HEK293 (cell line): ENCODE measurements around the gene SCN5A.
"Not testable (repeated sequence)": the region's sequence is repeated elsewhere in the genome, so short reads cannot be mapped to it uniquely, and the experiment has no call there.

Experiments used
- CTCF ChIA-PET: fragments of 350-600 bp; formaldehyde crosslinking; extraction: SDS; loops from one replicate; lab custom pipeline; 2021; ENCODE audit warnings: antibody characterized with exemption; lab: Yijun Ruan, JAX
- POLR2A ChIA-PET: fragments of 300-600 bp; formaldehyde crosslinking; extraction: SDS; loops from one replicate; lab custom pipeline; 2020; ENCODE audit warnings: antibody characterized with exemption, inconsistent platforms; lab: Yijun Ruan, JAX
- H3K27ac ChIP-seq: fragments of 200-500 bp; sonication (Bioruptor generic); 2 replicates; pipeline ENCODE4 v1.5.1; 2014; ENCODE audit warnings: low read depth, low read length, control low read depth, inconsistent platforms; ENCODE audit errors: extremely low read depth
- H3K36me3 ChIP-seq, 2 experiments: fragments of 200-500 bp in 1 of 2; sonication (Bioruptor generic) in 1 of 2; 1 replicate in 1 of 2; 2 replicates in 1 of 2; pipeline ENCODE4 v1.5.1; 2014 to 2017; ENCODE audit warnings: inconsistent platforms in 2 of 2, low read length in 2 of 2; ENCODE audit not compliant: control insufficient read depth in 2 of 2, insufficient read depth in 1 of 2
- H3K4me1 ChIP-seq: fragments of 200-500 bp; sonication (Bioruptor generic); 2 replicates; pipeline ENCODE4 v1.5.1; 2014; ENCODE audit warnings: mild to moderate bottlenecking, low read length, inconsistent platforms; ENCODE audit not compliant: control insufficient read depth, insufficient read depth
- H3K4me3 ChIP-seq: 2 replicates; pipeline ENCODE4 v1.5.1; 2011; ENCODE audit warnings: low read depth, mild to moderate bottlenecking, control low read depth, low read length, moderate library complexity
- H3K9me3 ChIP-seq: fragments of 200-500 bp; sonication (Bioruptor generic); 2 replicates; pipeline ENCODE4 v1.5.1; 2014; ENCODE audit warnings: low read depth, low read length, inconsistent platforms; ENCODE audit not compliant: control insufficient read depth, insufficient read depth
- KLF1 ChIP-seq: fragments of 450-650 bp; formaldehyde crosslinking; IDR thresholded peaks from 2 replicates; pipeline ENCODE4 v1.5.1; 2016; ENCODE audit warnings: missing biosample characterization, missing genetic modification characterization
- MEIS1 ChIP-seq: sonication (generic); formaldehyde crosslinking; IDR thresholded peaks from 2 replicates; pipeline ENCODE4 v1.8.1; 2022; ENCODE audit warnings: missing genetic modification reagents, mild to moderate bottlenecking, borderline replicate concordance
- REST ChIP-seq: fragments of 450-650 bp; formaldehyde crosslinking; IDR thresholded peaks from 2 replicates; pipeline ENCODE4 v1.5.1; 2016; ENCODE audit warnings: missing biosample characterization, missing genetic modification characterization
- YY1 ChIP-seq: fragments of 450-650 bp; formaldehyde crosslinking; IDR thresholded peaks from 2 replicates; pipeline ENCODE4 v1.5.1; 2018; ENCODE audit warnings: missing biosample characterization, missing genetic modification characterization
- ZBTB1 ChIP-seq: fragments of 450-650 bp; formaldehyde crosslinking; IDR thresholded peaks from 2 replicates; pipeline ENCODE4 v1.5.1; 2016; ENCODE audit warnings: missing biosample characterization, missing genetic modification characterization
- ZNF214 ChIP-seq: fragments of 450-650 bp; formaldehyde crosslinking; IDR thresholded peaks from 2 replicates; pipeline ENCODE4 v1.5.1; 2017; ENCODE audit warnings: missing biosample characterization, mild to moderate bottlenecking, missing genetic modification characterization, borderline replicate concordance
- ZNF274 ChIP-seq, 2 experiments: fragments of 200-500 bp in 1 of 2; fragments of 450-650 bp in 1 of 2; sonication (Bioruptor generic) in 1 of 2; formaldehyde crosslinking in 1 of 2; IDR thresholded peaks; 2 replicates each; pipeline versions ENCODE4 v1.5.1 to v1.6.1; 2014 to 2016; ENCODE audit warnings: borderline replicate concordance in 1 of 2, inconsistent platforms in 1 of 2, low read length in 1 of 2, missing biosample characterization in 1 of 2, missing genetic modification characterization in 1 of 2
- ZNF302 ChIP-seq: fragments of 450-650 bp; formaldehyde crosslinking; IDR thresholded peaks from 2 replicates; pipeline ENCODE4 v1.5.1; 2016; ENCODE audit warnings: missing biosample characterization, missing genetic modification characterization, low read depth
- ZNF48 ChIP-seq: fragments of 450-650 bp; formaldehyde crosslinking; IDR thresholded peaks from 2 replicates; pipeline ENCODE4 v1.5.1; 2016; ENCODE audit warnings: missing biosample characterization, missing genetic modification characterization
- ZNF510 ChIP-seq: fragments of 450-650 bp; formaldehyde crosslinking; IDR thresholded peaks from 2 replicates; pipeline ENCODE4 v1.5.1; 2018; ENCODE audit warnings: mild to moderate bottlenecking, missing genetic modification characterization, missing biosample characterization; ENCODE audit not compliant: insufficient replicate concordance
- ZNF518A ChIP-seq: fragments of 450-650 bp; formaldehyde crosslinking; conservative IDR thresholded peaks from 2 replicates; pipeline ENCODE4 v1.5.1; 2016; ENCODE audit warnings: low read depth, missing biosample characterization, missing genetic modification characterization
- ZNF530 ChIP-seq: fragments of 450-650 bp; formaldehyde crosslinking; IDR thresholded peaks from 2 replicates; pipeline ENCODE4 v1.5.1; 2016; ENCODE audit warnings: low read depth, missing biosample characterization, missing genetic modification characterization
- ZNF626 ChIP-seq: fragments of 450-650 bp; sonication (Bioruptor Pico); formaldehyde crosslinking; IDR thresholded peaks from 2 replicates; pipeline ENCODE4 v1.5.1; 2018; ENCODE audit warnings: missing biosample characterization, missing genetic modification characterization, inconsistent platforms
- ZNF785 ChIP-seq: fragments of 450-650 bp; formaldehyde crosslinking; IDR thresholded peaks from 2 replicates; pipeline ENCODE4 v1.5.1; 2016; ENCODE audit warnings: missing biosample characterization, missing genetic modification characterization
- ZSCAN5A ChIP-seq: fragments of 450-650 bp; formaldehyde crosslinking; IDR thresholded peaks from 2 replicates; pipeline ENCODE4 v1.5.1; 2016; ENCODE audit warnings: missing biosample characterization, missing genetic modification characterization

Gene SCN5A

GRCh38 chr3:38567498-38567897 is 82.0 kb downstream of the SCN5A start (continued):
- no peak for TF ChIP-seq REST (tag by site-specific recombination)

GRCh38 chr3:38566794-38567193 is 82.7 kb downstream of the SCN5A start:
- H3K4me3 ChIP-seq, H3K27ac ChIP-seq, H3K4me1 ChIP-seq, CTCF ChIA-PET, H3K9me3 ChIP-seq, H3K36me3 ChIP-seq, POLR2A ChIA-PET: not testable (repeated sequence)

GRCh38 chr3:38566215-38566528 is 83.3 kb downstream of the SCN5A start:
- Histone ChIP-seq H3K27ac (no peak overlapping the region), H3K36me3 (no peaks in the 10 kb centered on the region), H3K4me1 (no peaks in the 10 kb centered on the region), H3K4me3 (no peak overlapping the region), H3K9me3 (no peaks in the 10 kb centered on the region)
- ChIA-PET CTCF (no interaction called here), POLR2A (no interaction called here)
- no peak for TF ChIP-seq ZNF530 (tag by site-specific recombination)

- H3K4me3 ChIP-seq = no peak overlapping the region
- no peaks in the 10 kb centered on the region for H3K36me3 ChIP-seq
- ChIA-PET POLR2A (no interaction called here), CTCF (no interaction called here)
- H3K4me1 ChIP-seq = no peaks in the 10 kb centered on the region
- no peak overlapping the region for H3K27ac ChIP-seq
- H3K9me3 ChIP-seq = no peaks in the 10 kb centered on the region
- TF ChIP-seq ZNF626 (tag by site-specific recombination) (no peak), ZNF214 (tag by site-specific recombination) (no peak), ZNF785 (tag by site-specific recombination) (no peak), ZNF510 (tag by site-specific recombination) (no peak), KLF1 (no peak), ZBTB1 (tag by site-specific recombination) (no peak), MEIS1 (CRISPR knock-in tag) (no peak), ZNF302 (tag by site-specific recombination) (no peak), ZNF518A (tag by site-specific recombination) (no peak), YY1 (tag by site-specific recombination) (no peak), ZSCAN5A (tag by site-specific recombination) (no peak), ZNF274 (IDR thresholded peaks at IDR 0.05; ENCODE audit: low read length) (no peak), ZNF274 (tag by site-specific recombination; IDR thresholded peaks at IDR 0.05; ENCODE audit: borderline replicate concordance) (no peak), ZNF48 (tag by site-specific recombination) (no peak)
Observed at GRCh38 chr3:38565339-38566214, 83.9 kb downstream of the SCN5A start.
